Gastrocnemius medialis (tissue), 4 donors: ENCODE measurements around the gene ZNF860.

Experiments
- CTCF ChIP-seq, 5 experiments: fragments of 450-650 bp in 3 of 5; fragments of 200-600 bp in 2 of 5; sonication (generic) in 2 of 5; IDR thresholded peaks in 4 of 5; conservative IDR thresholded peaks in 1 of 5; 1 replicate in 4 of 5; 2 replicates in 1 of 5; pipeline ENCODE4 v1.5.1; 2016 to 2019; ENCODE audit warnings: antibody characterized with exemption in 5 of 5, mild to moderate bottlenecking in 3 of 5, moderate library complexity in 3 of 5
- POLR2A ChIP-seq, 2 donors: fragments of 450-650 bp; IDR thresholded peaks; one replicate each; pipeline ENCODE4 v1.6.1; 2017; ENCODE audit warnings: antibody characterized with exemption in 2 of 2, mild to moderate bottlenecking in 2 of 2, moderate library complexity in 2 of 2

- TF ChIP-seq CTCF (IDR thresholded peaks at IDR 0.05 in 4 of 5, conservative IDR thresholded peaks at IDR 0.05 in 1 of 5) (no peak), POLR2A (IDR thresholded peaks at IDR 0.05) (no peak)
Measured at GRCh38 chr3:32021748-32022147, 40.2 kb downstream of the ZNF860 start.
